BJ (cell line): ENCODE measurements around the gene ASGR2. TPM values are rescaled to one million over a fixed set of nuclear protein-coding genes. Genes with fewer than 3 reads are reported as not detected.

ENCODE experiments used
- CTCF ChIA-PET: fragments of 350-600 bp; formaldehyde crosslinking; extraction: SDS; loops from one replicate; lab custom pipeline; 2021; ENCODE audit warnings: antibody characterized with exemption, inconsistent platforms; lab: Yijun Ruan, JAX
- POLR2A ChIA-PET: fragments of 300-600 bp; sonication (Branson Sonifier 250); formaldehyde crosslinking; extraction: SDS; loops from one replicate; lab custom pipeline; 2021; ENCODE audit warnings: antibody characterized with exemption; lab: Charles Lee
- DNase-seq: peaks from one replicate; pipeline ENCODE4 v3.0.0-alpha.2; 2011; ENCODE audit warnings: low read depth
- H3K27me3 ChIP-seq: 2 replicates; pipeline ENCODE4 v1.6.0; 2011; ENCODE audit warnings: low read length; ENCODE audit not compliant: control insufficient read depth, insufficient read depth
- H3K36me3 ChIP-seq: 2 replicates; pipeline ENCODE4 v1.5.1; 2011; ENCODE audit warnings: low read length; ENCODE audit not compliant: control insufficient read depth, insufficient read depth
- H3K4me3 ChIP-seq: 2 replicates; pipeline ENCODE4 v1.5.1; 2011; ENCODE audit warnings: low read depth, mild to moderate bottlenecking, control low read depth, low read length
- polyA plus RNA-seq: library from polyadenylated mRNA; depleted of rRNA; stranded (reverse); fragments of >200 nt; gene quantifications from 2 replicates; pipeline ENCODE4 v1.2.3, GENCODE V29; 2011
- TF ChIP-seq, protein P1 (sequence below): IDR thresholded peaks from 2 replicates; pipeline ENCODE4 v1.5.1; 2011; ENCODE audit warnings: low read depth, mild to moderate bottlenecking, control low read depth, inconsistent platforms, low read length, moderate library complexity; ENCODE audit not compliant: insufficient read depth

ASGR2 gene
- polyA plus RNA-seq, 1 experiment = not detected

DNA sequence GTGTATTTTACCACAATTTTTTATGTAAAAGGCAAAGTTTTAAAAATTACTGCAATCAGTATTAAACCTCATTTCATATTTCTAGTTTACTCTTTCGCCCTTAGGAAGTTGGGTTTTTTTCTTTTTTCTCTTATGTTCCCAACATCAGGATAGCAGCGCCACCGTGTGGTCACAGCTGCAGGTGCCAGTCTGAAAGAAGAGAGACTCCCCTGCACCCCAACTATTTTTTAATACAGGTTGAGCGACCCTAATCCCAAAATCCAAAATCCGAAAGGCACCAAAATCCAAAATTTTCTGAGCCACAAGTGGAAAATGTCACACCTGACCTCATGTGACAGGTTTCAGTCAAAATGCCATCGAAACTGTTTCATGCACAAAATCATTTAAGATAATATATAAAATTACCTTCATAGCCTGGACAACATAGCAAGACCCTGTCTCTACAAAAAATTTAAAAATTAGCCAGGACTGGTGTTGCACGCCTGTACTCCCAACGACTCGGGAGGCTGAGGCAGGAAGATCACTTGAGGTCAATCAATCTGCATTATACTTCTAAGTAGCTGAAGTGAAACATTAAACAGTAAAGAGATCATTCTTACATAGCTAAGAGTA, 21.8 kb upstream of the ASGR2 start:
- peak; percentile 1 for DNase-seq
- TF ChIP-seq, protein P1, sequence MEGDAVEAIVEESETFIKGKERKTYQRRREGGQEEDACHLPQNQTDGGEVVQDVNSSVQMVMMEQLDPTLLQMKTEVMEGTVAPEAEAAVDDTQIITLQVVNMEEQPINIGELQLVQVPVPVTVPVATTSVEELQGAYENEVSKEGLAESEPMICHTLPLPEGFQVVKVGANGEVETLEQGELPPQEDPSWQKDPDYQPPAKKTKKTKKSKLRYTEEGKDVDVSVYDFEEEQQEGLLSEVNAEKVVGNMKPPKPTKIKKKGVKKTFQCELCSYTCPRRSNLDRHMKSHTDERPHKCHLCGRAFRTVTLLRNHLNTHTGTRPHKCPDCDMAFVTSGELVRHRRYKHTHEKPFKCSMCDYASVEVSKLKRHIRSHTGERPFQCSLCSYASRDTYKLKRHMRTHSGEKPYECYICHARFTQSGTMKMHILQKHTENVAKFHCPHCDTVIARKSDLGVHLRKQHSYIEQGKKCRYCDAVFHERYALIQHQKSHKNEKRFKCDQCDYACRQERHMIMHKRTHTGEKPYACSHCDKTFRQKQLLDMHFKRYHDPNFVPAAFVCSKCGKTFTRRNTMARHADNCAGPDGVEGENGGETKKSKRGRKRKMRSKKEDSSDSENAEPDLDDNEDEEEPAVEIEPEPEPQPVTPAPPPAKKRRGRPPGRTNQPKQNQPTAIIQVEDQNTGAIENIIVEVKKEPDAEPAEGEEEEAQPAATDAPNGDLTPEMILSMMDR = peak; percentile 91
- CTCF ChIA-PET = interaction anchor here (0.6 to 4.4 kb wide), 35 partner anchors 9 to 613 kb away, joined by 3 to 92 read pairs (median 4); partner anchors contain the start of genes ASGR1, ASGR2, SLC16A11 and SLC16A13
- POLR2A ChIA-PET = no interaction called here
- Histone ChIP-seq H3K27me3 (peaks cover 12% of the 10 kb centered on the region), H3K36me3 (no peaks in the 10 kb centered on the region), H3K4me3 (no peak overlapping the region)

DNA sequence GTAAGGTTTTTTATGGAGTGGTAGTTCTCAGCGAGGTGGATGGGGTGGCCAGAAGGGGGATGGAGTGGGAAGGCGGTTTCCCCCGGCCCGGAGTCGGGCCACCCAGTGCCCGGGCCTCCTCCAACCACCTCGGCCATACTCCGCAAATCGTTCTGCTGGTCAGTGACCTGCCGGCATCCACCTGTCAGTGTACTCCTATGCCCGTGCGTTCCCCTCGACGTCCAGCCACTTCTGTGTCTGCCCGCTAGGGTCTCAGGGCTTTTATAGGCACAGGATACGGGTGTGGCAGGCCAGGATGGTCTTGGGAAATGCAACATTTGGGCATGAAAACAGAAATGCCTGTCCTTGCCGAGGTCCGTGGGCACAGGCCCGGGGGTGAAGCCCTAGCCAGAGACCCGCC, 19.3 kb upstream of the ASGR2 start:
- Histone ChIP-seq H3K27me3 (peaks cover 14% of the 10 kb centered on the region), H3K4me3 (no peak overlapping the region), H3K36me3 (no peaks in the 10 kb centered on the region)
- DNase-seq = no peak
- CTCF ChIA-PET = interaction anchor here (0.9 to 3.1 kb wide), 7 partner anchors 8 to 88 kb away, joined by 3 to 16 read pairs (median 5); no protein-coding TSS in a partner anchor
- TF ChIP-seq, protein P1 = no peak
- POLR2A ChIA-PET = no interaction called here

DNA sequence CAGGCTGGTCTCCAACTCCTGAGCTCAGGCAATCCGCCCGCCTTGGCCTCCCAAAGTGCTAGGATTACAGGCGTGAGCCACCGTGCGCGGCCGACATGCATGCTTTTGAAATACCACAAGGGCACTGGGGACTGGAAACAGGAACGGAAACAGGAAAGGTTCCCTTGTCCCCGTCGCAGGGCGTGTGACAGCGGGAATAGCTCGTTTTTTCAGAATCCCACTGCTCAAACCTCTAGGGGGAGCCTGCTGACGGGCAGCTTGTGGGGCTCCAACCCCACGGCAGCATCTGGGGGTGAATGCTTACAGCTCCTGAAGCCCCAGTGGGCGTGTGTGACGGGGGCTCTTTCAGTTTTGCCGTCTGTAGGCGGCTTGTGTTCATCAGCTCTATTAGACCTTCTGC, 18.8 kb upstream of the ASGR2 start:
- Histone ChIP-seq H3K36me3 (no peaks in the 10 kb centered on the region), H3K27me3 (peaks cover 12% of the 10 kb centered on the region), H3K4me3 (no peak overlapping the region)
- DNase-seq = no peak
- TF ChIP-seq, protein P1 = peak; percentile 57
- POLR2A ChIA-PET = no interaction called here
- CTCF ChIA-PET = interaction anchor here (0.9 to 3.1 kb wide), 9 partner anchors 9 to 87 kb away, joined by 3 to 16 read pairs (median 5); no protein-coding TSS in a partner anchor

DNA sequence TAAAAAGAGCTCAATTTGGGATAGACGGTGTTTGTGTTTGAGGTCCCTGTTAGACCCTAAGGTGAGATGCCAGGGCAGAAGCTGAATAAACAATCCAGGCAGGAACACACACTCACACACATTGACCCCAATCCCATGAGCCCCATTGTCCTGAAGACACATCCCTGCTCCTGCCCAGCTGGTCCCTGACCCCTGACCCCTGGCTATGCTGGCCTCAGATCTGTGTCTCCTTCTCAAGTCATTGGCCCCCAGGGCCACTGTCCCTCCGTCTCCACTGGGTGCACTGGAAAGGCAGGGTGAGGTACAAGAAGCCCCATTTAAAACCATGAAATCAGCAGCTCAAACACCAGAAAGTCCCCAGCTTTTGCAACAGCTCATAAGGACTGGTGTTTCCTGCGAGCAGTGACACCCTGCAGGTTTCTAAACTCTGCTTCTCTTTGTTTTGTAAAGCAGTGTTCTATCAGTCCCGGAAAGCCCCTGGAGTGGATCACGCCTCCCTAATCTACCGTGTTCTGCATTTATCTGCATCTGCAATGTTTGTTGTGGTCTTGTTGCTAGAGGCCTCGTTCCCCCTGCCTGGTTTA, 18.0 kb upstream of the ASGR2 start:
- Histone ChIP-seq H3K27me3 (peaks cover 12% of the 10 kb centered on the region), H3K4me3 (no peak overlapping the region), H3K36me3 (no peaks in the 10 kb centered on the region)
- DNase-seq = no peak
- CTCF ChIA-PET = interaction anchor here (1.0 to 3.1 kb wide), 9 partner anchors 30 to 86 kb away, joined by 3 to 16 read pairs (median 5); no protein-coding TSS in a partner anchor
- TF ChIP-seq, protein P1 = no peak
- POLR2A ChIA-PET = no interaction called here

DNA sequence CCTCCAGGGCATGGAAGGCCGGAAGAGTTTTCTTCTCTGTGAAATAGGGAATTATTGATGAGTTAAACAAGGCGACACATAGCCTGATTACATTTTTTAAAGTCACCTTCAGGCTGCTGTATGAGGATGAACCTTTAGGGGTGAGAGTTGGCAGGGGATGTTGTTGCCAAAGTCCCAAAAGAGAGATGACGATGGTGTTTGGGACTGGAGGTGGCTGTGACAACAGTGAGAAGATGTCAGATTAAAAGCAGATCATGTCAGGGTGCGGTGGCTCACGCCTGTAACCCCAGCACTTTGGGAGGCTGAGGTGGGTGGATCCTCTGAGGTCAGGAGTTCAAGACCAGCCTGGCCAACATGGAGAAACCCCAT, 16.8 kb upstream of the ASGR2 start:
- Histone ChIP-seq H3K4me3 (no peak overlapping the region), H3K36me3 (no peaks in the 10 kb centered on the region), H3K27me3 (peaks cover 12% of the 10 kb centered on the region)
- TF ChIP-seq, protein P1 = no peak
- ChIA-PET CTCF (interaction anchor here (1.3 to 3.1 kb wide), 2 partner anchors 79 to 85 kb away, joined by 6 to 16 read pairs; no protein-coding TSS in a partner anchor), POLR2A (no interaction called here)
- no peak for DNase-seq
